GM20000 (cell line): ENCODE data around the gene FAM78B.
A peak's percentile ranks its signal among the peaks of the same experiment; 100 is the strongest.

Experiments
- DNase-seq: peaks from one replicate; pipeline ENCODE4 v3.0.0; 2012; ENCODE audit warnings: low spot score
- CTCF ChIP-seq: IDR thresholded peaks from 2 replicates; pipeline ENCODE4 v1.5.1; 2012; ENCODE audit warnings: mild to moderate bottlenecking, control low read depth; ENCODE audit errors: extremely low read depth, missing control alignments

Gene FAM78B

GRCh38 chr1:166166698-166167571 is at the start of gene FAM78B:
TSS of gene FAM78B (minus strand) at chr1:166167001. CDS start at chr1:166166248, 753 bp downstream.
- DNase-seq = peak; percentile 93
- peak; percentile 21 for TF ChIP-seq CTCF

DNA sequence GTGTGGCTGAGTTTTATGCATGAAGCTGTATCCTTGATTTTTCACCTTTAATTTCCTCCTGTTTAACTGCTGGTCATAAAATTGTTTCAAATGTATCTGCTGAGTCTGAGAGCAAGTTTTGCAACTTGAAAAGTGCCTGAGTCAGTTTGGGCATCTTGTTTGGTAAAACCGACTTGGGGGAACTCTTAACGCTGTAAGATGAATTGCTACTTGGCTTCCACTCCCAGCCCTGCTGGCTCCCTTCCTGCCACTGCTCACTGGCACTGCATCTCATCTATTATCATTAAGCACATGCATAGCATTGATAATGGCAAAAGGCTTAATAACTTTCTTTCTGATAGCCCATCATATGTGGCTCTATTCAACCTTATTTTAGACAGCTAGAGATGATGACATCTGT is 35.7 kb upstream of the FAM78B start:
- no peak for DNase-seq
- no peak for TF ChIP-seq CTCF

DNA sequence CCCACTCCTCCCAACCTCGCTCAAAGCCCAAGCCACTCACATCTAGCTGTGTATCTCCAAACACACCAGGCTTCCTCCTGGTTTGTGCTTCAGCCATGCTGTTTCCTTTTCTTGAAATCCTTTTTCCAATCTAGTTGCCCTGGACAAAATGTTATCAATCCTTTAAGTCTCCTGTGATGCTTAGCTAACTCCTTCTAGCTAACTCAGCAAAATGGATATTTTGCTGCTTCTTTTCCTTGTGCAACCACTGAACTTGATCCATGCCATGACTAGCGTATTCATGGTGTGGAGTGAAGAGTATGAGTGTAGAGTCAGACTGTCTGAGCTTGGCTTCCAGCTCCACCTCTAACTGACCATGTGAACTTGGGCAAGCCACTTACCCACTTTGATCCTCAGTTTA is 33.9 kb upstream of the FAM78B start:
- TF ChIP-seq CTCF = no peak
- DNase-seq = no peak

DNA sequence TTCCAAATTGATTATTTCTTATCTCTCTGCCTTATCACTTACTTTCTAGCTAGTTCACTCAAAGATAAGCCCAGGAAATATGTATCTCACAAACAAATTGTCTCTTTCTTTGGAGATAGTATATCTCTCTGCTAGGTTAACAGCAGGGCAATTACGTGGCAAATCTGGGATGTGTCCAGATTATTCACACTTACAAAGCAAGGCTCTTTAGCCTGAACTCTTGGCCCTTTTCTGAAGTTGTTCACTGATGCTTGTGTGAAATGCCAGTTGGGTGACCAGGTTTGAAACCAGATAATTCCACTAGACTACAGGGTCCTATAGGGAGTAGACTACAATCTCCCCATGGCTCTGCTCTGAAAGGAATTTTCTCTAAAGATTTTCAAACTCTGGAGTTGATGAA is 30.8 kb upstream of the FAM78B start:
- DNase-seq = no peak
- no peak for TF ChIP-seq CTCF

DNA sequence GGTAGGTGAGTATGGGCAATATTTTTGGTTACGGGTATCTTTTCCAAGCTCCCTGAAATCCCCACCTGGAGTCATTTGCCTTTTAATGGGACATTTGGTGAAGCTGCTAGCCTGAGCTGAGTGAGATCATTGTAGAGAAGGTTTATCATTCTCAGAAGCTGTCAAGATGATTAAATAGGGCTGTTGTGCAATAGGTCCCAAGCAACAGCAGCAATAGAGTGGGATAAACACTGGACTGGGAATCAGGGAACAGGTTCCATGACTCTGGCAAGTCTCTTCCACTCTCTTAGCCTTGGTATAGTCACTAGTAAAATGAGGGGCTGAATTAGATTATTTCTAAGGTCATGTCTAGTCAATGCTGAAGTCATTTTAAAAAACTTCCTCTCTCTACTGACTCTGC is 30.3 kb upstream of the FAM78B start:
- DNase-seq = no peak
- TF ChIP-seq CTCF = no peak

DNA sequence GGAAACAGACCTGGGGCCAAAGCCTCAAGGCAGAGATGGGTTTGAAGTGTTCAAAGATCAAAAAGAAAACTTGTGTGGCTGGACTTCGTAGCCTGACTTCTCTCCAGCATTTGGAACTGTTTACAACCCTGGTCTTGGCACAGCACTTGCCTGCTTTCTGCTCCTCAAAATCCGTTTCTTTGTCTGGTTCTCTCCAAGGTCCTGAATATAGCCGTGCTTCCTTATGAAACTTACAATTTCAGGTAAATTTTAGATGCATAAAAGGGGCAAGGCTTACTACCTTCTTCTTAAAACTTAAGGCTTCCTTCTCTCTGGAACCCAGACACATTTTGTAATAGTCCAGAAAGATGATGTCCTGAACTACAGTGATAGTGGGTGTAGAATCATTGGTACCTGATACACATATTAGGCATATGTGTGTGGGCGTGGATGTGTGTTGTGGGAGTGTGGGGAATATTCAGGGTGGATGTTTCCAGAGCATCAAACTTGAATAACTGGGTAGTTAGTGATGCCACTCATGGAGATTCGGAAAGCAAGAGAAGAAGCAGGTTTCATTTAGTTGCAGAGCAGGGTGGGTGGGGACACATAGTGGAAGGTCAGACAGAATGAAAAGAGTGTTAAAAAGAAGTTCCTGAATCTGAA is 26.4 kb upstream of the FAM78B start:
- TF ChIP-seq CTCF = no peak
- DNase-seq = no peak

GRCh38 chr1:166190400-166190799 is 23.6 kb upstream of the FAM78B start:
- no peak for TF ChIP-seq CTCF
- no peak for DNase-seq
